Mesenchymal stem cell (in vitro differentiated cells and primary cell): Measurements from ENCODE around the gene ACOT9. TPM values are rescaled to one million over a fixed set of nuclear protein-coding genes. Genes with fewer than 3 reads are reported as not detected.

Experiments
- DNase-seq: peaks from one replicate; pipeline ENCODE4 v3.0.0-alpha.2; 2013
- H2AFZ ChIP-seq: one replicate; pipeline ENCODE4 v1.6.1; 2013; ENCODE audit warnings: low read depth, mild to moderate bottlenecking, control low read depth, inconsistent platforms, low read length, moderate library complexity
- H2AK5ac ChIP-seq: 2 replicates; pipeline ENCODE4 v1.6.1; 2013; ENCODE audit warnings: low read length, moderate library complexity, mild to moderate bottlenecking, inconsistent platforms; ENCODE audit not compliant: severe bottlenecking
- H2BK120ac ChIP-seq: one replicate; pipeline ENCODE4 v1.6.1; 2013; ENCODE audit warnings: low read depth, mild to moderate bottlenecking, inconsistent platforms, low read length, moderate library complexity
- H2BK12ac ChIP-seq, 2 experiments: one replicate each; pipeline ENCODE4 v1.6.1; 2013; ENCODE audit warnings: inconsistent platforms in 2 of 2, low read length in 2 of 2, mild to moderate bottlenecking in 2 of 2, moderate library complexity in 2 of 2, control low read depth in 1 of 2
- H2BK15ac ChIP-seq: one replicate; pipeline ENCODE4 v1.6.1; 2013; ENCODE audit warnings: mild to moderate bottlenecking, low read depth, inconsistent platforms; ENCODE audit not compliant: poor library complexity, severe bottlenecking
- H2BK5ac ChIP-seq: 2 replicates; pipeline ENCODE4 v1.6.1; 2013; ENCODE audit warnings: low read depth, mild to moderate bottlenecking, low read length, control low read depth, inconsistent platforms; ENCODE audit not compliant: poor library complexity, severe bottlenecking
- H3K14ac ChIP-seq, 2 experiments: one replicate each; pipeline ENCODE4 v1.6.1; 2013; ENCODE audit warnings: inconsistent platforms in 2 of 2, low read length in 2 of 2, control low read depth in 1 of 2, mild to moderate bottlenecking in 1 of 2, moderate library complexity in 1 of 2
- H3K18ac ChIP-seq, 2 experiments: one replicate each; pipeline ENCODE4 v1.6.1; 2013; ENCODE audit warnings: inconsistent platforms in 2 of 2, low read length in 2 of 2, control low read depth in 1 of 2, low read depth in 1 of 2, mild to moderate bottlenecking in 1 of 2
- H3K23ac ChIP-seq, 2 experiments: one replicate each; pipeline ENCODE4 v1.6.1; 2013; ENCODE audit warnings: inconsistent platforms in 2 of 2, low read length in 2 of 2, mild to moderate bottlenecking in 2 of 2, moderate library complexity in 2 of 2, control low read depth in 1 of 2
- H3K27ac ChIP-seq: 2 replicates; pipeline ENCODE4 v1.5.1; 2013; ENCODE audit warnings: mild to moderate bottlenecking, moderate library complexity, low read length, control low read depth, inconsistent platforms; ENCODE audit not compliant: poor library complexity, severe bottlenecking
- H3K27me3 ChIP-seq, 2 experiments: 2 replicates each; pipeline versions ENCODE4 v1.6.1 to v1.7.0; 2013; ENCODE audit warnings: low read length in 2 of 2, mild to moderate bottlenecking in 2 of 2, moderate library complexity in 2 of 2, control low read depth in 1 of 2, inconsistent platforms in 1 of 2; ENCODE audit not compliant: control insufficient read depth in 1 of 2, insufficient read depth in 1 of 2
- H3K36me3 ChIP-seq, 2 experiments: 2 replicates each; pipeline versions ENCODE4 v1.6.1 to v1.7.0; 2013; ENCODE audit warnings: low read length in 2 of 2, control low read depth in 1 of 2, inconsistent platforms in 1 of 2, low read depth in 1 of 2, mild to moderate bottlenecking in 1 of 2; ENCODE audit not compliant: insufficient read depth in 2 of 2, control insufficient read depth in 1 of 2
- H3K4ac ChIP-seq, 2 experiments: one replicate each; pipeline ENCODE4 v1.6.1; 2013; ENCODE audit warnings: inconsistent platforms in 2 of 2, low read length in 2 of 2, mild to moderate bottlenecking in 2 of 2, moderate library complexity in 2 of 2, control low read depth in 1 of 2, low read depth in 1 of 2
- H3K4me1 ChIP-seq: 2 replicates; pipeline ENCODE4 v1.6.1; 2013; ENCODE audit warnings: low read depth, low read length, control low read depth; ENCODE audit not compliant: control insufficient read depth, insufficient read depth
- H3K4me2 ChIP-seq: 2 replicates; pipeline ENCODE4 v1.6.1; 2013; ENCODE audit warnings: low read length, mild to moderate bottlenecking, inconsistent platforms; ENCODE audit not compliant: poor library complexity, severe bottlenecking
- H3K4me3 ChIP-seq, 2 experiments: 2 replicates each; pipeline versions ENCODE4 v1.5.1 to v1.7.0; 2013; ENCODE audit warnings: low read length in 2 of 2, mild to moderate bottlenecking in 2 of 2, control low read depth in 1 of 2, low read depth in 1 of 2; ENCODE audit not compliant: insufficient read depth in 1 of 2
- H3K79me1 ChIP-seq: replicated peaks from 2 replicates; pipeline ENCODE4 v1.6.1; 2013; ENCODE audit warnings: mild to moderate bottlenecking, control low read depth, low read length, inconsistent platforms; ENCODE audit not compliant: poor library complexity, severe bottlenecking
- H3K9ac ChIP-seq: 2 replicates; pipeline ENCODE4 v1.7.0; 2013; ENCODE audit warnings: mild to moderate bottlenecking, low read length, moderate library complexity
- H3K9me3 ChIP-seq: 2 replicates; pipeline ENCODE4 v1.7.0; 2013; ENCODE audit warnings: mild to moderate bottlenecking, low read length; ENCODE audit not compliant: control insufficient read depth
- H4K8ac ChIP-seq: one replicate; pipeline ENCODE4 v1.6.1; 2013; ENCODE audit warnings: inconsistent platforms, mild to moderate bottlenecking, low read length, moderate library complexity
- H4K91ac ChIP-seq: one replicate; pipeline ENCODE4 v1.6.1; 2013; ENCODE audit warnings: mild to moderate bottlenecking, low read length, inconsistent platforms
- WGBS: methylation state at CpG from one replicate; pipeline ENCODE4 v1.1.7; 2013; ENCODE audit warnings: mixed read lengths; 5-methylcytosine and 5-hydroxymethylcytosine counted together
- polyA plus RNA-seq, 2 experiments: library from polyadenylated mRNA; stranded (reverse); fragments of 200-250 nt; gene quantifications; one replicate each; pipeline ENCODE4 v1.2.3, GENCODE V29; 2013

The ACOT9 gene, protein sequence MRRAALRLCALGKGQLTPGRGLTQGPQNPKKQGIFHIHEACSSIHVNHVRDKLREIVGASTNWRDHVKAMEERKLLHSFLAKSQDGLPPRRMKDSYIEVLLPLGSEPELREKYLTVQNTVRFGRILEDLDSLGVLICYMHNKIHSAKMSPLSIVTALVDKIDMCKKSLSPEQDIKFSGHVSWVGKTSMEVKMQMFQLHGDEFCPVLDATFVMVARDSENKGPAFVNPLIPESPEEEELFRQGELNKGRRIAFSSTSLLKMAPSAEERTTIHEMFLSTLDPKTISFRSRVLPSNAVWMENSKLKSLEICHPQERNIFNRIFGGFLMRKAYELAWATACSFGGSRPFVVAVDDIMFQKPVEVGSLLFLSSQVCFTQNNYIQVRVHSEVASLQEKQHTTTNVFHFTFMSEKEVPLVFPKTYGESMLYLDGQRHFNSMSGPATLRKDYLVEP
- 46.3 TPM for polyA plus RNA-seq (2013, experiment 1 of 2)
- polyA plus RNA-seq (2013, experiment 2 of 2) = 44.6 TPM

DNA sequence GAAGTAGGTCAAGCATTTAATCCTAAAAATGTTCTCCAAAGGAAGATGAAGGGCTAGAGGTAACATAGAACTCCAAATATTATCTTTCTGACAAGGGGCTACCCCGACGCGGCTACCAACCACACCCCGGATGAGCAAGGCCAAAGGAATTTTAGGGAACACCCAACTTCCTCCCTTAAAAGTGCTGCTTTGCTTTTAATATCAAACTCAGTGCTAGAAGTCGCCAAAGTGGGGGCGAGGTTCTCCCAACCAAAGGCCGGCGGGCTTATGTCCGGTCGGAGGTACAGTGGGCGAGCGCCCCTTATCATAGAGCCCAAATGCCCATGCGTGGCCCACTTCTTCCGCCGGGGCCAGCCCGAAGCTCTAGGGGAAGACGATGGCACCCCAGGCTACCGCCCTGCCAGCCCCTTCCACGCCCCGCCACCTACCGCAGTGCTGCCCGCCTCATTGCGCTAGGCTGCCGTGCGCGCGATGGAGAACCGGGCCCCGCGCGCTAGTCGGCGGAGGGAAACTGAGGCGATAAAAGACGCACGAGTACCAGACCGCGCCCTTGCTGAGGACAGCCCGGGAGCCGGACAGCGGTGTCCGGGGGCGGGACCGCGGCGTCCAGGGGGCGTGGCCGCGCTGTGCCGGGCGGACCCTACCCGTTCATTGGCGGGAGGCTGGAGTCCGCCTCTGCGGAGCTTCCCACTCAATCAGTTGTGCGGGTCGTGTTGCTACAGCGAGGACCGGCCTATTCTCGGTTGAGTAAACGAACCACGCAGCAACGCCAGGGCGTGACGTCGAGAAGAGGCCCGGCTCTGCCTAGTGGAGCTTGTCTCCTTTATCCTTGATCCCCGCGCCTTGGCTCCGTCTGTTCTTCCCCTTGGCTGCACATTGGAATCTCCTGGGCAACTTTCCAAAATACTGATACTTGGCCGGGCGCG, at the start of gene ACOT9:
TSS of gene ACOT9 (minus strand) at position 580 of the 926 bp plus-strand sequence. CDS start at position 448, 132 bp downstream.
- no peaks in the 10 kb centered on the region for H3K9me3 ChIP-seq
- peak within 1 kb of the TSS in 1 of 2 experiments; percentile 73 for H3K4ac ChIP-seq
- H3K79me1 ChIP-seq = no peaks in the 10 kb centered on the region
- DNase-seq = peak; percentile 96
- H3K14ac ChIP-seq = no peak within 1 kb of the TSS
- H2BK120ac ChIP-seq = peak within 1 kb of the TSS; percentile 49
- peak within 1 kb of the TSS; percentile 66 for H3K4me2 ChIP-seq
- H2BK15ac ChIP-seq = peak within 1 kb of the TSS; percentile 28
- peak within 1 kb of the TSS; percentile 97 for H4K91ac ChIP-seq
- peak within 1 kb of the TSS in 1 of 2 experiments; percentile 84 for H2BK12ac ChIP-seq
- H3K36me3 ChIP-seq = no peaks in the 10 kb centered on the region
- H2AFZ ChIP-seq = peak within 1 kb of the TSS; percentile 27
- peak within 1 kb of the TSS; percentile 79 to 84 for H3K4me3 ChIP-seq
- no peak within 1 kb of the TSS for H2AK5ac ChIP-seq
- H4K8ac ChIP-seq = peak within 1 kb of the TSS; percentile 41
- peak within 1 kb of the TSS; percentile 70 to 72 for H3K18ac ChIP-seq
- no peak within 1 kb of the TSS for H3K23ac ChIP-seq
- H3K4me1 ChIP-seq = no peaks in the 10 kb centered on the region
- peak within 1 kb of the TSS; percentile 98 for H3K9ac ChIP-seq
- WGBS = under 1% methylated on average over 61 of the region's 73 CpGs
- H3K27me3 ChIP-seq = no peaks in the 10 kb centered on the region
- peak within 1 kb of the TSS; percentile 67 for H2BK5ac ChIP-seq
- H3K27ac ChIP-seq = peak within 1 kb of the TSS; percentile 95

GRCh38 chrX:23790155-23790497, 47.0 kb upstream of the ACOT9 start:
- Histone ChIP-seq H2BK12ac (no peak overlapping the region), H3K36me3 (peaks cover 0 to 12% of the 10 kb centered on the region in 2 experiments), H3K4me1 (no peaks in the 10 kb centered on the region), H3K14ac (no peak overlapping the region), H3K9ac (no peak overlapping the region), H3K27ac (no peak overlapping the region), H4K91ac (no peak overlapping the region), H3K4me3 (no peak overlapping the region), H3K79me1 (no peaks in the 10 kb centered on the region), H2BK5ac (no peak overlapping the region), H3K18ac (no peak overlapping the region), H4K8ac (no peak overlapping the region), H3K23ac (no peak overlapping the region), H3K4me2 (no peak overlapping the region), H2AFZ (no peak overlapping the region), H3K27me3 (peaks cover 0 to 8% of the 10 kb centered on the region in 2 experiments), H3K4ac (no peak overlapping the region), H2BK15ac (no peak overlapping the region), H2BK120ac (no peak overlapping the region), H3K9me3 (no peaks in the 10 kb centered on the region), H2AK5ac (no peak overlapping the region)
- WGBS = 90% methylated on average over 4 of the region's 11 CpGs
- no peak for DNase-seq

DNA sequence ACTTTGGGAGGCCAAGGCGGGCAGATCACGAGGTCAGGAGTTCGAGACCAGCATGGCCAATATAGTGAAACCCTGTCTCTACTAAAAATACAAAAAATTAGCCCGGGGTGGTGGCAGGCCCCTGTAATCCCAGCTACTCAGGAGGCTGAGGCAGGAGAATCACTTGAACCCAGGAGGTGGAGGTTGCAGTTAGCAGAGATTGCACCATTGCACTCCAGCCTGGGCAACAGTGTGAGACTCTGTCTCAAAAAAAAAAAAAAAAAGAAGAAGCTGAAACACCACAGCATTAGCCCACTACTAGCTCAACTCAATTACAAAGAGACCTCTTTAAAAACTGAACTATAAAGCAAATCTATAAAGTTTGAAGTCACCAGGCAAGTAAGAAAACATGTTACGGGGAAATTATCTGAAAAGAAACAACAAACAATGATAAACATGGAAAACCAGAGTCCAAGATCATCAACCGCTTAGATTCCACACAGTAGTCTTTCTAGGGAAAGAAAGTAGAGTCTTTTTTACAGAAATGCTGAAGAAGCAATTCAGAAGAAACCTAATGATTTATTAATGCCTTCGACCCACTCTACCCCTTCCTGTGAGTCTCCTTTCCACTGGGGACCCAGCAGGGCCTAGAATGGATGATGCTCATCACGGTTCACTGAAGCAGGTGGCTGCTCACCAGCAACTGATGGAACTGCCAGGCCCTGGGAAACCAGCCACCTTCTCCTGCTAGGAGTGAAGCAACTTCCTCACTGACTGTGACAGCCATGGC, 46.5 kb upstream of the ACOT9 start:
- Histone ChIP-seq H2AFZ (no peak overlapping the region), H3K23ac (no peak overlapping the region), H3K36me3 (peaks cover 0 to 16% of the 10 kb centered on the region in 2 experiments), H3K4me3 (no peak overlapping the region), H3K4ac (no peak overlapping the region), H4K8ac (no peak overlapping the region), H3K27ac (no peak overlapping the region), H2AK5ac (no peak overlapping the region), H3K9me3 (no peaks in the 10 kb centered on the region), H2BK15ac (no peak overlapping the region), H3K27me3 (peaks cover 0 to 5% of the 10 kb centered on the region in 2 experiments), H4K91ac (no peak overlapping the region), H3K79me1 (no peaks in the 10 kb centered on the region), H3K4me1 (no peaks in the 10 kb centered on the region), H2BK5ac (no peak overlapping the region), H3K9ac (no peak overlapping the region), H2BK120ac (no peak overlapping the region), H3K18ac (no peak overlapping the region), H3K14ac (no peak overlapping the region), H2BK12ac (no peak overlapping the region), H3K4me2 (no peak overlapping the region)
- 89% methylated on average over 5 of the region's 8 CpGs for WGBS
- no peak for DNase-seq
